Astrocyte (in vitro differentiated cells and primary cell): Measurements from ENCODE around the gene NFATC3.

Experiments
- CTCF ChIP-seq: IDR thresholded peaks from 2 replicates; pipeline ENCODE4 v1.5.1; 2011; ENCODE audit warnings: low read depth, mild to moderate bottlenecking, inconsistent platforms, low read length, moderate library complexity; ENCODE audit not compliant: insufficient read depth
- EZH2 ChIP-seq: IDR thresholded peaks from 2 replicates; pipeline ENCODE4 v1.6.1; 2012; ENCODE audit warnings: mild to moderate bottlenecking, low read length, inconsistent platforms; ENCODE audit not compliant: insufficient read depth

GRCh38 chr16:68149596-68149995 lies 64.4 kb downstream of the NFATC3 start:
- TF ChIP-seq EZH2 (no peak), CTCF (no peak)
